NCI-H526 treated with DMSO at 0.1 percent for 48 hours (cell line): ENCODE measurements around the gene MISP.

ENCODE experiments used
- DNase-seq: peaks from one replicate; lab custom pipeline; 2025; lab: John Stamatoyannopoulos, UW

The MISP gene

GRCh38 chr19:808423-808775 is 57.5 kb downstream of the MISP start:
- DNase-seq = no peak

- DNase-seq = no peak
Observed at GRCh38 chr19:810077-810855, 59.4 kb downstream of the MISP start.

- no peak for DNase-seq
Observed at GRCh38 chr19:810883-811489, 60.1 kb downstream of the MISP start.

GRCh38 chr19:811506-812048 is 60.7 kb downstream of the MISP start:
- no peak for DNase-seq

- no peak for DNase-seq
Observed at GRCh38 chr19:812049-812746, 61.3 kb downstream of the MISP start.

- DNase-seq = no peak
Observed at GRCh38 chr19:812747-813218, 61.9 kb downstream of the MISP start.

GRCh38 chr19:813219-814151 is 62.6 kb downstream of the MISP start:
- no peak for DNase-seq
